T-helper 2 cell treated with Interferon-gamma antibody and Interleukin-4, amounts not matched to agents 5 μg/mL and 100 μg/mL, for 36 hours (primary cell): ENCODE results near the gene CST2.
"Not testable (repeated sequence)": the region's sequence is repeated elsewhere in the genome, so short reads cannot be mapped to it uniquely, and the experiment has no call there.

ENCODE experiments used
- DNase-seq: peaks from one replicate; pipeline ENCODE4 v3.0.0; 2021; ENCODE audit warnings: low spot score
- H3K27ac Mint-ChIP-seq: one replicate; pipeline ENCODE4 v1.8.0; 2021; ENCODE audit warnings: mild to moderate bottlenecking, mixed read lengths
- H3K27me3 Mint-ChIP-seq: one replicate; pipeline ENCODE4 v1.8.0; 2021; ENCODE audit warnings: low read depth, mixed read lengths
- H3K36me3 Mint-ChIP-seq: one replicate; pipeline ENCODE4 v1.8.0; 2021; ENCODE audit warnings: low read depth, mixed read lengths
- H3K4me1 Mint-ChIP-seq: one replicate; pipeline ENCODE4 v1.8.0; 2021; ENCODE audit warnings: low read depth, mixed read lengths
- H3K4me3 Mint-ChIP-seq: one replicate; pipeline ENCODE4 v1.8.0; 2022; ENCODE audit warnings: mild to moderate bottlenecking, moderate library complexity, mixed read lengths
- H3K9me3 Mint-ChIP-seq: one replicate; pipeline ENCODE4 v1.8.0; 2021; ENCODE audit warnings: mixed read lengths

CST2 gene

GRCh38 chr20:23782366-23782983 lies 44.1 kb downstream of the CST2 start:
- DNase-seq = no peak
- H3K9me3 Mint-ChIP-seq = no peaks in the 10 kb centered on the region
- no peaks in the 10 kb centered on the region for H3K36me3 Mint-ChIP-seq
- no peaks in the 10 kb centered on the region for H3K27me3 Mint-ChIP-seq
- H3K27ac Mint-ChIP-seq = no peak overlapping the region
- H3K4me3 Mint-ChIP-seq = no peak overlapping the region
- H3K4me1 Mint-ChIP-seq = no peaks in the 10 kb centered on the region

- H3K4me3 Mint-ChIP-seq, H3K4me1 Mint-ChIP-seq, H3K36me3 Mint-ChIP-seq, H3K27me3 Mint-ChIP-seq, H3K9me3 Mint-ChIP-seq, DNase-seq, H3K27ac Mint-ChIP-seq: not testable (repeated sequence)
These were observed 47.9 kb downstream of the CST2 start for GRCh38 chr20:23778676-23779075.

GRCh38 chr20:23777380-23777779 lies 49.1 kb downstream of the CST2 start:
- not testable (repeated sequence) for DNase-seq, H3K27ac Mint-ChIP-seq, H3K9me3 Mint-ChIP-seq, H3K36me3 Mint-ChIP-seq, H3K4me1 Mint-ChIP-seq, H3K4me3 Mint-ChIP-seq, H3K27me3 Mint-ChIP-seq

GRCh38 chr20:23776067-23776771 lies 50.3 kb downstream of the CST2 start:
- H3K4me1 Mint-ChIP-seq = no peaks in the 10 kb centered on the region
- no peak for DNase-seq
- H3K4me3 Mint-ChIP-seq = no peak overlapping the region
- no peak overlapping the region for H3K27ac Mint-ChIP-seq
- no peaks in the 10 kb centered on the region for H3K36me3 Mint-ChIP-seq
- no peaks in the 10 kb centered on the region for H3K9me3 Mint-ChIP-seq
- no peaks in the 10 kb centered on the region for H3K27me3 Mint-ChIP-seq

- Mint-ChIP-seq H3K4me3 (no peak overlapping the region), H3K4me1 (no peaks in the 10 kb centered on the region), H3K27me3 (no peaks in the 10 kb centered on the region), H3K27ac (no peak overlapping the region), H3K36me3 (no peaks in the 10 kb centered on the region), H3K9me3 (no peaks in the 10 kb centered on the region)
- DNase-seq = no peak
These were observed 52.4 kb downstream of the CST2 start for GRCh38 chr20:23774081-23774480.
